D341Med (cell line): ENCODE data around the gene MAD2L1BP.

Experiments used
- DNase-seq: peaks from one replicate; pipeline ENCODE4 v3.0.0; 2012; ENCODE audit warnings: low spot score

The MAD2L1BP gene

GRCh38 chr6:43667245-43668150 lies 31.9 kb downstream of the MAD2L1BP start:
- peak; percentile 90 for DNase-seq

GRCh38 chr6:43668151-43669028 lies 32.8 kb downstream of the MAD2L1BP start:
- peak; percentile 83 for DNase-seq

- DNase-seq = no peak
These were observed 33.6 kb downstream of the MAD2L1BP start for GRCh38 chr6:43669050-43669921.

GRCh38 chr6:43669922-43670622 lies 34.4 kb downstream of the MAD2L1BP start:
- DNase-seq = no peak

- no peak for DNase-seq
These were observed 35.0 kb downstream of the MAD2L1BP start for GRCh38 chr6:43670623-43670986.

GRCh38 chr6:43671011-43671800 lies 35.6 kb downstream of the MAD2L1BP start:
- no peak for DNase-seq

- DNase-seq = no peak
These were observed 36.4 kb downstream of the MAD2L1BP start for GRCh38 chr6:43671801-43672690.

- no peak for DNase-seq
These were observed 37.9 kb downstream of the MAD2L1BP start for GRCh38 chr6:43673444-43674084.

- no peak for DNase-seq
These were observed 38.7 kb downstream of the MAD2L1BP start for GRCh38 chr6:43674291-43674690.

- no peak for DNase-seq
These were observed 39.3 kb downstream of the MAD2L1BP start for GRCh38 chr6:43674921-43675320.

- DNase-seq = no peak
These were observed 41.4 kb downstream of the MAD2L1BP start for GRCh38 chr6:43676962-43677606.

GRCh38 chr6:43677759-43678158 lies 42.1 kb downstream of the MAD2L1BP start:
- no peak for DNase-seq

GRCh38 chr6:43678341-43678740 lies 42.7 kb downstream of the MAD2L1BP start:
- DNase-seq = no peak

- DNase-seq = no peak
These were observed 43.4 kb downstream of the MAD2L1BP start for GRCh38 chr6:43679057-43679456.

GRCh38 chr6:43680308-43681200 lies 44.9 kb downstream of the MAD2L1BP start:
- peak; percentile 63 for DNase-seq

GRCh38 chr6:43681303-43681702 lies 45.7 kb downstream of the MAD2L1BP start:
- DNase-seq = no peak

GRCh38 chr6:43682724-43683429 lies 47.2 kb downstream of the MAD2L1BP start:
- DNase-seq = no peak
